Measurements from ENCODE around the gene RAB4B.
"Not testable (repeated sequence)": the region's sequence is repeated elsewhere in the genome, so short reads cannot be mapped to it uniquely, and the experiment has no call there.

The RAB4B gene

DNA sequence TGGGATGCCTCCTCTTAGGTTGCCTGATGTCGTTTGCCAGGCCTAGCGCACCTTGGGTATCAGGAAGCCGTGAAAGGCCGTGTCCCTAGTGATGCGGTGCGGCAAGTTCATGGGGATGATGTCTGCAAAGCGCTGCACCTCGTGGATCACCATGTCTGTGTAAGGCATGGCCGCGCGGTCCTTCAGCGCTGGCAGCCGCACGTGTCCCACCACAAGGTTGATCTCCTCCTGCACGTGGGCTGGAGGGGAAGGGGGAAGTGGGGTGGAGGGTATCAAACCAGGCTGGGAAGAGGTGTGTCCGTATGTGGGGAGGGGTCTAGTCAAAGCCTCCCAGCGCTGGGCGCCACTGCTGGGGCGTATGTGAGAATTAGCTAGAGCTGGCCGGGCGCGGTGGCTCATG, 44.1 kb downstream of the RAB4B start:
- H3K9me3 ChIP-seq (ENCODE audit: control insufficient read depth in 1 of 2, low read length in 2 of 2): no peaks in the 10 kb centered on the region
- H3K4me1 ChIP-seq (ENCODE audit: control insufficient read depth in 1 of 2, insufficient read depth in 2 of 2, low read length in 2 of 2): peaks cover 4 to 26% of the 10 kb centered on the region in 2 donors
- no peak overlapping the region for H3K27ac ChIP-seq (ENCODE audit: low read depth, low read length)
- H3K36me3 ChIP-seq (ENCODE audit: control insufficient read depth in 1 of 2, insufficient read depth in 2 of 2, low read length in 2 of 2): peaks cover 0 to 6% of the 10 kb centered on the region in 2 donors
- H3K27me3 ChIP-seq (ENCODE audit: control insufficient read depth in 1 of 2, insufficient read depth in 2 of 2, low read length in 2 of 2): no peaks in the 10 kb centered on the region
- no peak overlapping the region for H3K4me3 ChIP-seq (ENCODE audit: low read depth in 1 of 2, low read length in 2 of 2)
- H3K9ac ChIP-seq (ENCODE audit: low read depth in 1 of 2, low read length in 2 of 2): no peak overlapping the region

GRCh38 chr19:40822704-40823553, 44.9 kb downstream of the RAB4B start:
- not testable (repeated sequence) for H3K4me3 ChIP-seq (ENCODE audit: low read depth in 1 of 2, low read length in 2 of 2); H3K9me3 ChIP-seq (ENCODE audit: control insufficient read depth in 1 of 2, low read length in 2 of 2); H3K36me3 ChIP-seq (ENCODE audit: control insufficient read depth in 1 of 2, insufficient read depth in 2 of 2, low read length in 2 of 2); H3K27ac ChIP-seq (ENCODE audit: low read depth, low read length); H3K9ac ChIP-seq (ENCODE audit: low read depth in 1 of 2, low read length in 2 of 2); H3K27me3 ChIP-seq (ENCODE audit: control insufficient read depth in 1 of 2, insufficient read depth in 2 of 2, low read length in 2 of 2)
- peaks cover 4 to 26% of the 10 kb centered on the region in 2 donors for H3K4me1 ChIP-seq (ENCODE audit: control insufficient read depth in 1 of 2, insufficient read depth in 2 of 2, low read length in 2 of 2)

DNA sequence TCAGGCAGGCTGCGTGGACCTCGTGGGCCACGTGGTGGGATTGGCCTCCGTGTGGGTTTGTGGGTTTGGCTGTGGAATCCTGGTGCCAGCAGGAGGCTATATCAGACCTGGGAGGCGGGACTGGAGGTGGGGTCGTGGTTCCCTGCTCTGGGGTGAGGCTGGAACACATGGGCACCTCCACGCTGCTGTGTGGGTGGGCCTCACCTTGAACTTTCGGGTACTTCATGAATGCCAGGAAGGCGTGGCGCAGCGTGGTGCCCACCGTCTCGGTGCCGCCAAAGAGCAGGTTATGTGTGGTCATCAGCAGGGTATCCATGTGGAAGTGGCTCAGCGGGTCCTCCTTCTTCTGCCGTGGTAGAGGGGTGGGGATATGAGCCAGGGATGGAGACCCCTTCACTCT, 46.9 kb downstream of the RAB4B start:
- H3K27me3 ChIP-seq (ENCODE audit: control insufficient read depth in 1 of 2, insufficient read depth in 2 of 2, low read length in 2 of 2); H3K36me3 ChIP-seq (ENCODE audit: control insufficient read depth in 1 of 2, insufficient read depth in 2 of 2, low read length in 2 of 2); H3K9me3 ChIP-seq (ENCODE audit: control insufficient read depth in 1 of 2, low read length in 2 of 2); H3K27ac ChIP-seq (ENCODE audit: low read depth, low read length); H3K9ac ChIP-seq (ENCODE audit: low read depth in 1 of 2, low read length in 2 of 2); H3K4me3 ChIP-seq (ENCODE audit: low read depth in 1 of 2, low read length in 2 of 2): not testable (repeated sequence)
- peaks cover 0 to 13% of the 10 kb centered on the region in 2 donors for H3K4me1 ChIP-seq (ENCODE audit: control insufficient read depth in 1 of 2, insufficient read depth in 2 of 2, low read length in 2 of 2)

- not testable (repeated sequence) for H3K9ac ChIP-seq (ENCODE audit: low read depth in 1 of 2, low read length in 2 of 2); H3K36me3 ChIP-seq (ENCODE audit: control insufficient read depth in 1 of 2, insufficient read depth in 2 of 2, low read length in 2 of 2); H3K27me3 ChIP-seq (ENCODE audit: control insufficient read depth in 1 of 2, insufficient read depth in 2 of 2, low read length in 2 of 2); H3K27ac ChIP-seq (ENCODE audit: low read depth, low read length); H3K9me3 ChIP-seq (ENCODE audit: control insufficient read depth in 1 of 2, low read length in 2 of 2); H3K4me3 ChIP-seq (ENCODE audit: low read depth in 1 of 2, low read length in 2 of 2)
- H3K4me1 ChIP-seq (ENCODE audit: control insufficient read depth in 1 of 2, insufficient read depth in 2 of 2, low read length in 2 of 2): peaks cover 0 to 13% of the 10 kb centered on the region in 2 donors
These were observed 47.5 kb downstream of the RAB4B start for GRCh38 chr19:40825460-40826095.

DNA sequence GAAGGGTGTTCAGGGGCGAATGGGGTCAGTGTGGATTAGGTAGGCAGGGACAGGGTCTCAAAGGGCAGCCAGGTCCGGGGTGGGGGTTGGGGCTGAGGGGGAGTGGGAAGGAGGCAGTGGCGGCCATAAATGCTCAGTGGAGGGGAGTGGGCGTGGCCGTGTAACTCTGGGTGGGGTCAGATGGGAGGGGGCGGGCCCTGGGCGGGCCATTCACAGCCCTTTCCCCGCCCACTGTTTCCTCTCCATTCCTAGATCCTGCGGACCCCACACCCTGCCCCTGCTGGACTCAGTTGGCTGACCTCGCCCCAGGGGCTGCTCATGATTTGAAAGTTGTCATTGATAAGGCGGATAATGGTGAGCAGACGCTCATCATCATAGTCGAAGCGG, 48.3 kb downstream of the RAB4B start:
- not testable (repeated sequence) for H3K4me3 ChIP-seq (ENCODE audit: low read depth in 1 of 2, low read length in 2 of 2); H3K36me3 ChIP-seq (ENCODE audit: control insufficient read depth in 1 of 2, insufficient read depth in 2 of 2, low read length in 2 of 2); H3K9me3 ChIP-seq (ENCODE audit: control insufficient read depth in 1 of 2, low read length in 2 of 2); H3K27ac ChIP-seq (ENCODE audit: low read depth, low read length); H3K27me3 ChIP-seq (ENCODE audit: control insufficient read depth in 1 of 2, insufficient read depth in 2 of 2, low read length in 2 of 2); H3K9ac ChIP-seq (ENCODE audit: low read depth in 1 of 2, low read length in 2 of 2)
- H3K4me1 ChIP-seq (ENCODE audit: control insufficient read depth in 1 of 2, insufficient read depth in 2 of 2, low read length in 2 of 2): peaks cover 0 to 13% of the 10 kb centered on the region in 2 donors

- H3K27ac ChIP-seq (ENCODE audit: low read depth, low read length); H3K9me3 ChIP-seq (ENCODE audit: control insufficient read depth in 1 of 2, low read length in 2 of 2); H3K27me3 ChIP-seq (ENCODE audit: control insufficient read depth in 1 of 2, insufficient read depth in 2 of 2, low read length in 2 of 2); H3K9ac ChIP-seq (ENCODE audit: low read depth in 1 of 2, low read length in 2 of 2); H3K36me3 ChIP-seq (ENCODE audit: control insufficient read depth in 1 of 2, insufficient read depth in 2 of 2, low read length in 2 of 2); H3K4me3 ChIP-seq (ENCODE audit: low read depth in 1 of 2, low read length in 2 of 2): not testable (repeated sequence)
- H3K4me1 ChIP-seq (ENCODE audit: control insufficient read depth in 1 of 2, insufficient read depth in 2 of 2, low read length in 2 of 2): peaks cover 0 to 13% of the 10 kb centered on the region in 2 donors
These were observed 48.8 kb downstream of the RAB4B start for GRCh38 chr19:40826699-40827385.

- Histone ChIP-seq H3K27ac (ENCODE audit: low read depth, low read length) (no peak overlapping the region), H3K4me1 (ENCODE audit: control insufficient read depth in 1 of 2, insufficient read depth in 2 of 2, low read length in 2 of 2) (peaks cover 0 to 7% of the 10 kb centered on the region in 2 donors), H3K4me3 (ENCODE audit: low read depth in 1 of 2, low read length in 2 of 2) (no peak overlapping the region), H3K9ac (ENCODE audit: low read depth in 1 of 2, low read length in 2 of 2) (no peak overlapping the region), H3K36me3 (ENCODE audit: control insufficient read depth in 1 of 2, insufficient read depth in 2 of 2, low read length in 2 of 2) (peaks cover 0 to 6% of the 10 kb centered on the region in 2 donors), H3K27me3 (ENCODE audit: control insufficient read depth in 1 of 2, insufficient read depth in 2 of 2, low read length in 2 of 2) (no peaks in the 10 kb centered on the region), H3K9me3 (ENCODE audit: control insufficient read depth in 1 of 2, low read length in 2 of 2) (no peaks in the 10 kb centered on the region)
These were observed 49.6 kb downstream of the RAB4B start for GRCh38 chr19:40827386-40828247.

DNA sequence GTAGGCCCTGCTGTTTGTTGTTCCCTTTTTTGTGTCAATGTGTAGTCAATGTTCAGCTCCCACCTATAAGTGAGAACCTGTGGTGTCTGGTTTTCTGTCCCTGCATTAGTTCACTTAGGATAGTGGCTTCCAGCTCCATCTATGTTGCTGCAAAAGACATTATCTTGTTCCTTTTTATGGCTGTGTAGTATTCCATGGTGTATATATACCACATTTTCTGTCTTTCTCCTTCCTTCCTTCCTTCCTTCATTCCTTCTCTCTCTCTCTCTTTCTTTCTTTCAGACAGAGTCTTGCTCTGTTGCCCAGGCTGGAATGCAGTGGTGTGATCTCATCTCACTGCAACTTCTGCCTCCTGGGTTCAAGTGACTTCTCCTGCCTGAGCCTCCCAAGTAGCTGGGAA, 51.2 kb downstream of the RAB4B start:
- Histone ChIP-seq H3K9ac (ENCODE audit: low read depth in 1 of 2, low read length in 2 of 2) (no peak overlapping the region), H3K9me3 (ENCODE audit: control insufficient read depth in 1 of 2, low read length in 2 of 2) (no peaks in the 10 kb centered on the region), H3K27me3 (ENCODE audit: control insufficient read depth in 1 of 2, insufficient read depth in 2 of 2, low read length in 2 of 2) (no peaks in the 10 kb centered on the region), H3K36me3 (ENCODE audit: control insufficient read depth in 1 of 2, insufficient read depth in 2 of 2, low read length in 2 of 2) (peaks cover 0 to 6% of the 10 kb centered on the region in 2 donors), H3K4me1 (ENCODE audit: control insufficient read depth in 1 of 2, insufficient read depth in 2 of 2, low read length in 2 of 2) (no peaks in the 10 kb centered on the region), H3K27ac (ENCODE audit: low read depth, low read length) (no peak overlapping the region), H3K4me3 (ENCODE audit: low read depth in 1 of 2, low read length in 2 of 2) (no peak overlapping the region)

DNA sequence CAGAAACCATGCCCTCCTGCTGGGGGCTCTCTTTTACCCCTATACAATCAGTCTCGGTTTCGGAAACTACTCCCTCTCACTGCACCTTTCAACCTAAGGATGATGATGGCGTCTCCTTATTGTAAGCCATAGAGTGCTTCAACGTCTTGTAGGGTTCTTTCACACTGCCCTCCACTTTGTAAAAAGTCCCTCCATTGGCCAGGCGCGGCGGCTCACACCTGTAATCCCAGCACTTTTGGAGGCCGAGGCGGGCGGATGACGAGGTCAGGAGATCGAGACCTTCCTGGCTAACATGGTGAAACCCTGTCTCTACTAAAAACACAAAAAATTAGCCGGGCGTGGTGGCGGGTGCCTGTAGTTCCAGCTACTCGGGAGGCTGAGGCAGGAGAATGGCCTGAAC, 52.7 kb downstream of the RAB4B start:
- not testable (repeated sequence) for H3K27ac ChIP-seq (ENCODE audit: low read depth, low read length); H3K9me3 ChIP-seq (ENCODE audit: control insufficient read depth in 1 of 2, low read length in 2 of 2); H3K36me3 ChIP-seq (ENCODE audit: control insufficient read depth in 1 of 2, insufficient read depth in 2 of 2, low read length in 2 of 2); H3K27me3 ChIP-seq (ENCODE audit: control insufficient read depth in 1 of 2, insufficient read depth in 2 of 2, low read length in 2 of 2); H3K4me1 ChIP-seq (ENCODE audit: control insufficient read depth in 1 of 2, insufficient read depth in 2 of 2, low read length in 2 of 2); H3K9ac ChIP-seq (ENCODE audit: low read depth in 1 of 2, low read length in 2 of 2); H3K4me3 ChIP-seq (ENCODE audit: low read depth in 1 of 2, low read length in 2 of 2)
